ENCODE measurements around the gene RPL27. TPM values are rescaled to one million over a fixed set of nuclear protein-coding genes. Genes with fewer than 3 reads are reported as not detected.

Gene RPL27
- total and polyA plus RNA-seq, 8 donors, result 284 to 1,185 (median 555) TPM

DNA sequence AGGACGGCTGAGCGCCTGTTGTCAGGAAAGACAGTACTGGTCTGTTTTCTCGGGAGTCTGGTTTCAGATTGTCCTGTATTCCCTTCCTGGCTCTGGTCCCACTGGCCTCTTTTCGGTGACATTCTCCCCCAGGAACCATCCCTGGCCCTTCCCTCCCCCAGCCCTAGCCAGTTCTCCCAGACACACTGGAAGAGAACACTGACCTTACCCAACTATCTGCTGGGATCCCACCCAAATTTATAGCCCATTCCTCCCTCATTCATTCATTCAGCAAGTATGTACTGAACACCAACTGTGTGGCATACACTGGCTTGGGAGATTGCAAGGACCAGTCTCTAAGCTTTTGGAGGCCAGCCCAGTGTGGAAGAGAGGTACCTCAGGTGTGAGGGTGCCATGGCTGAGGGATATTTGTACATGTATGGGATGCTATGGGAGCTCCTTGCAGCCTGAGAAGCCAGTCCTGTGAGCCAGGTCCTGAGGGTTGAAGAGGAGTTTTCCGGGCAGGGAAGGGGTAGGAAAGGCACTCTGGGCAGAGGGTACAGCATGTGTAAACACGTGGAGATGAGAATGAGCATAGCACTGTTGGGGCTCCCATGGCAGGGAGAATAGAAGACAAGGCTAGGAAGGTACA, 32.0 kb downstream of the RPL27 start:
- intact Hi-C loops (cut with DNase I), result no loop called here
- Histone ChIP-seq H3K9me3 (no peaks in the 10 kb centered on the region), H3K27ac (no peak overlapping the region), H3K4me3 (no peak overlapping the region), H3K27me3 (no peaks in the 10 kb centered on the region), H3K36me3 (no peaks in the 10 kb centered on the region), H3K4me1 (no peaks in the 10 kb centered on the region)
- DNase-seq (no peak), FAIRE-seq (no peak), ATAC-seq (no peak)
- WGBS, 2 donors, result 60 to 68% methylated on average over 6 of the region's 6 CpGs
- TF ChIP-seq, protein P1, sequence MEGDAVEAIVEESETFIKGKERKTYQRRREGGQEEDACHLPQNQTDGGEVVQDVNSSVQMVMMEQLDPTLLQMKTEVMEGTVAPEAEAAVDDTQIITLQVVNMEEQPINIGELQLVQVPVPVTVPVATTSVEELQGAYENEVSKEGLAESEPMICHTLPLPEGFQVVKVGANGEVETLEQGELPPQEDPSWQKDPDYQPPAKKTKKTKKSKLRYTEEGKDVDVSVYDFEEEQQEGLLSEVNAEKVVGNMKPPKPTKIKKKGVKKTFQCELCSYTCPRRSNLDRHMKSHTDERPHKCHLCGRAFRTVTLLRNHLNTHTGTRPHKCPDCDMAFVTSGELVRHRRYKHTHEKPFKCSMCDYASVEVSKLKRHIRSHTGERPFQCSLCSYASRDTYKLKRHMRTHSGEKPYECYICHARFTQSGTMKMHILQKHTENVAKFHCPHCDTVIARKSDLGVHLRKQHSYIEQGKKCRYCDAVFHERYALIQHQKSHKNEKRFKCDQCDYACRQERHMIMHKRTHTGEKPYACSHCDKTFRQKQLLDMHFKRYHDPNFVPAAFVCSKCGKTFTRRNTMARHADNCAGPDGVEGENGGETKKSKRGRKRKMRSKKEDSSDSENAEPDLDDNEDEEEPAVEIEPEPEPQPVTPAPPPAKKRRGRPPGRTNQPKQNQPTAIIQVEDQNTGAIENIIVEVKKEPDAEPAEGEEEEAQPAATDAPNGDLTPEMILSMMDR (IDR thresholded peaks at IDR 0.05), result no peak

DNA sequence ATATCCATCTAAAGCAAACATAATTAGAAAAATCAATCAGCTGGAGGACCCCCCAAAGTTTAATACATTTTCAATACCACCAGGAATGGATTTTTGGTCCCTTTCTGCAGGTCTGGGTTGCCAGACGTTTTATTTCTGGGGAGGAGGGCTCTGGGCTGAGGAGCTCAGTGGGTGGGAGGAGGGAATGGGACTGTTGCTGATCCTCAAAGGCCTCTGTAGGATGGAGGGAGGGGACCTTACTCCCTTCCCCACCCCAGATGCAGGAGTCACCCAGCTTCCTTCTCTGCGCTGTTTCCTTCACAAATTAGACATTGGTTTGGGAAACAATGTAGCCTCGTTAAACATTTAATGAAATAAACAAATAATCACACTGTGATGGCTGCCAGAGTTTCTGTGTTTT, 33.4 kb downstream of the RPL27 start:
- no peak overlapping the region for H3K27ac ChIP-seq
- intact Hi-C loops (cut with DNase I), result no loop called here
- no peak for DNase-seq
- FAIRE-seq, result no peak
- TF ChIP-seq, protein P1 (IDR thresholded peaks at IDR 0.05), result no peak
- WGBS, 2 donors, result 69 to 77% methylated on average over 3 of the region's 3 CpGs
- H3K4me1 ChIP-seq, result no peaks in the 10 kb centered on the region
- H3K36me3 ChIP-seq, result no peaks in the 10 kb centered on the region
- H3K4me3 ChIP-seq, result no peak overlapping the region
- no peaks in the 10 kb centered on the region for H3K27me3 ChIP-seq
- no peaks in the 10 kb centered on the region for H3K9me3 ChIP-seq
- no peak for ATAC-seq

DNA sequence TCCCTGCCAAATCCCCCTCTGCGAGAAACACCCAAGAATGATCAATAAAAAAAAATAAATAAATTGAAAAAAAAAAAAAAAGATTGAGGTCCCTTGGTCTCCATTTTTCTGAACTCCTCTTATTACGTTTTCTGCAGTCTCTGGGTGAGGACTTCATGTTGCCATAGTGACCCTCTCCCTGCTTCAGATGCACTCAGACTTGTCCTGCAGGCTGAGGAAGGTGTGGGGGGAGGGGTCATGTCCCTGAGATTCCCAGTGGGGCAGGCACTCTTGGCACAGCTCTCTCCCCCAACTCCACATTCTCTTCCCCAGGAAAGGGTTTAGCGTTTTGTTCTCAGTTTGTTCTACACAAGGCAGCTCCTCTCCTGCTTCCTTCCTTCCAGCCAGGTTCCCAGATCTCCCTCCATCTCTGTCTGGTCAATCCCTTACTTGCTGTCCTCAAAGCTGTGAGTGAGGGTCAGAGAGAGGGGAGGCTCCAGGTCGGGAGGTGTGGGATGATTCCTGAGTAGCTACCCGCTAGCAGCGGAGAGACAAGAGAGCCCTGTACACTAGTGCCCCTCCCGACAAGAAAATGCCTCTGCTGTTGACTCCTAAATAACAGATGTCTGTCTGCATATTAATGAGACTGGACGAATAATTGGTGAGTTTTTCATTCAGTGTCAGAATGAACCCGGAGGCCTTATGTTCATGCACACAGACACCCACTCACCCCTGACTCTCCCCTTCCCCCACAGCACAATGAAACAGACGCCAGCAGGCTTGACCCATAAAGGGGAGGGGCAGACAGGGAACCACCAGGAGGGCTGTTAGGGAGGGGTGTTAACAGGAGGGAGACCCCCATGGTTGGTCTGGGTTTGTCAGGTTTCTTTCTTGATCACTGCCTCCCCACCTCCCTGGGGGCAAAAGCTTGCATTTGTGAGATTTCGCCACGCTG, 36.0 kb downstream of the RPL27 start:
- Histone ChIP-seq H3K9me3 (no peaks in the 10 kb centered on the region), H3K4me1 (no peaks in the 10 kb centered on the region), H3K27ac (no peak overlapping the region), H3K36me3 (no peaks in the 10 kb centered on the region), H3K27me3 (no peaks in the 10 kb centered on the region), H3K4me3 (no peak overlapping the region)
- TF ChIP-seq, protein P1 (IDR thresholded peaks at IDR 0.05), result no peak
- FAIRE-seq, result no peak
- intact Hi-C loops (cut with DNase I), result no loop called here
- DNase-seq, result no peak
- 55 to 59% methylated on average over 12 of the region's 12 CpGs for WGBS, 2 donors
- ATAC-seq, result no peak

DNA sequence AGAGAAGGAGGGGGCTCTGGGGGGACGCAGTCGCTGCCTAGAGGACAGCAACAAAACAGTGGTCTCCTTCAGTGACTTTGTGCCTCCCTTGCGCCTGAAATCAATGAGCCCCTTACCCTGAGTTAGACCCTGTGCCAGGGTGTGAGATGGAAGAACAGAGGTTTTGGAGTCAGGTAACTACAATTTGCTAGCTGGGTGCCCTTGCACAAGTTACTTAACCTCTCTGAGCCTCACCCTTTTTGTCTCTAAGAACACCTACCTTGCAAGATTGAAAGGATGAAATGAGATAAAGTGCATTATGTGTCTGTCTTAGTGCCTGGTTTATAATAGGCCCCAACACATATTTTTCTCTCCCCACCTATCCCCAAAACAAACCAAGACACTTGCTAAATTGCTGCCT, 36.7 kb downstream of the RPL27 start:
- Histone ChIP-seq H3K27ac (no peak overlapping the region), H3K9me3 (no peaks in the 10 kb centered on the region), H3K4me3 (no peak overlapping the region), H3K4me1 (no peaks in the 10 kb centered on the region), H3K36me3 (no peaks in the 10 kb centered on the region), H3K27me3 (no peaks in the 10 kb centered on the region)
- no peak for DNase-seq
- no peak for ATAC-seq
- TF ChIP-seq, protein P1 (IDR thresholded peaks at IDR 0.05), result no peak
- 91 to 92% methylated on average over 3 of the region's 3 CpGs for WGBS, 2 donors
- intact Hi-C loops (cut with DNase I), result no loop called here
- no peak for FAIRE-seq

DNA sequence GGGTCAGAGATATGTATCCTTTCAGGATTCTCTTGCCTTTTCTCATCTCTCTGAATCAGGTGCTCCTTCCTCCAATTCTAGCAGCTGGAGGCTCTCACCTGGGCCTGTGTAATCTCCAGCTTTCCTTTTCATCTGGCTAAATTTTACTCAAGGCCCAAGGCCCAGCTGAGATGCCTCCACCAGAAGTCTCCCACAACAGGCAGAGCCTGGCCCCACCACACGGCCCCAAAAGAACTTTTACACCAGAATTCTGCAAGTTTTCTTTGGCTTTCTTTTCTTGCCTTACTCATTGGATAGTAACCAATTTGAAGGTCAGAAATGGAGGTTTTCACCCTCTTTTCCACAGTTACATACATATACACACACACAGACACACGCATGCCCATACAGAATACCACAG, 41.4 kb downstream of the RPL27 start:
- H3K27me3 ChIP-seq, result no peaks in the 10 kb centered on the region
- H3K4me1 ChIP-seq, result no peaks in the 10 kb centered on the region
- TF ChIP-seq, protein P1 (IDR thresholded peaks at IDR 0.05), result no peak
- DNase-seq (no peak), ATAC-seq (no peak), FAIRE-seq (no peak)
- no peaks in the 10 kb centered on the region for H3K36me3 ChIP-seq
- no peaks in the 10 kb centered on the region for H3K9me3 ChIP-seq
- H3K27ac ChIP-seq, result no peak overlapping the region
- H3K4me3 ChIP-seq, result no peak overlapping the region
- intact Hi-C loops (cut with DNase I), result no loop called here
- WGBS, 2 donors, result 84 to 94% methylated on average over 2 of the region's 2 CpGs

All from pancreas (tissue), 10 donors.